ENCODE data around the gene LIPC. TPM values are rescaled to one million over a fixed set of nuclear protein-coding genes. Genes with fewer than 3 reads are reported as not detected.

LIPC gene
- total RNA-seq, 1 donor from 2014 or later = 1.0 TPM

- H3K4me3 ChIP-seq = no peak overlapping the region
- no peak overlapping the region for H3K27ac ChIP-seq
- no peaks in the 10 kb centered on the region for H3K9me3 ChIP-seq
- DNase-seq = no peak
- intact Hi-C loops (cut with DNase I) = no loop called here
- no peak for TF ChIP-seq CTCF (IDR thresholded peaks at IDR 0.05)
- no peaks in the 10 kb centered on the region for H3K36me3 ChIP-seq
- ATAC-seq = no peak
- no peaks in the 10 kb centered on the region for H3K27me3 ChIP-seq (ENCODE audit: low read depth)
- H3K4me1 ChIP-seq = no peaks in the 10 kb centered on the region
Observed at GRCh38 chr15:58419803-58420524, 11.8 kb upstream of the LIPC start.

GRCh38 chr15:58420579-58421043 lies 11.2 kb upstream of the LIPC start:
- no peak overlapping the region for H3K27ac ChIP-seq
- no peaks in the 10 kb centered on the region for H3K36me3 ChIP-seq
- no peak overlapping the region for H3K4me3 ChIP-seq
- no peaks in the 10 kb centered on the region for H3K9me3 ChIP-seq
- DNase-seq (no peak), ATAC-seq (no peak)
- no peak for TF ChIP-seq CTCF (IDR thresholded peaks at IDR 0.05)
- H3K27me3 ChIP-seq (ENCODE audit: low read depth) = no peaks in the 10 kb centered on the region
- H3K4me1 ChIP-seq = no peaks in the 10 kb centered on the region
- intact Hi-C loops (cut with DNase I) = no loop called here

GRCh38 chr15:58423205-58423604 lies 8.6 kb upstream of the LIPC start:
- H3K27ac ChIP-seq = no peak overlapping the region
- no peak overlapping the region for H3K4me3 ChIP-seq
- no peaks in the 10 kb centered on the region for H3K4me1 ChIP-seq
- no peak for ATAC-seq
- H3K36me3 ChIP-seq = no peaks in the 10 kb centered on the region
- no peaks in the 10 kb centered on the region for H3K9me3 ChIP-seq
- intact Hi-C loops (cut with DNase I) = no loop called here
- DNase-seq = no peak
- no peak for TF ChIP-seq CTCF (IDR thresholded peaks at IDR 0.05)
- no peaks in the 10 kb centered on the region for H3K27me3 ChIP-seq (ENCODE audit: low read depth)

GRCh38 chr15:58423831-58424608 lies 7.8 kb upstream of the LIPC start:
- Histone ChIP-seq H3K27ac (no peak overlapping the region), H3K9me3 (no peaks in the 10 kb centered on the region), H3K36me3 (no peaks in the 10 kb centered on the region), H3K27me3 (ENCODE audit: low read depth) (no peaks in the 10 kb centered on the region), H3K4me3 (no peak overlapping the region), H3K4me1 (no peaks in the 10 kb centered on the region)
- intact Hi-C loops (cut with DNase I) = no loop called here
- DNase-seq (no peak), ATAC-seq (no peak)
- TF ChIP-seq CTCF (IDR thresholded peaks at IDR 0.05) = no peak

- intact Hi-C loops (cut with DNase I) = no loop called here
- ATAC-seq (no peak), DNase-seq (no peak)
- Histone ChIP-seq H3K27ac (no peak overlapping the region), H3K4me1 (no peaks in the 10 kb centered on the region), H3K4me3 (no peak overlapping the region), H3K36me3 (no peaks in the 10 kb centered on the region), H3K27me3 (ENCODE audit: low read depth) (no peaks in the 10 kb centered on the region), H3K9me3 (no peaks in the 10 kb centered on the region)
- no peak for TF ChIP-seq CTCF (IDR thresholded peaks at IDR 0.05)
Observed at GRCh38 chr15:58424722-58425121, 7.1 kb upstream of the LIPC start.
